Activated CD4-positive, alpha-beta T cell treated with anti-CD3 and anti-CD28 coated beads, Interleukin-2, amount 50 U/mL, for 1 hour (primary cell): Measurements from ENCODE around the gene NHERF1.

ENCODE experiments used
- DNase-seq: peaks from one replicate; pipeline ENCODE4 v3.0.0-alpha.2; 2020

NHERF1 gene

GRCh38 chr17:74748529-74749278 lies at the start of gene NHERF1:
Gene NHERF1, plus strand, starts transcription at chr17:74748628. Its CDS starts 219 bp downstream, at chr17:74748847.
- DNase-seq: peak; percentile 89

DNA sequence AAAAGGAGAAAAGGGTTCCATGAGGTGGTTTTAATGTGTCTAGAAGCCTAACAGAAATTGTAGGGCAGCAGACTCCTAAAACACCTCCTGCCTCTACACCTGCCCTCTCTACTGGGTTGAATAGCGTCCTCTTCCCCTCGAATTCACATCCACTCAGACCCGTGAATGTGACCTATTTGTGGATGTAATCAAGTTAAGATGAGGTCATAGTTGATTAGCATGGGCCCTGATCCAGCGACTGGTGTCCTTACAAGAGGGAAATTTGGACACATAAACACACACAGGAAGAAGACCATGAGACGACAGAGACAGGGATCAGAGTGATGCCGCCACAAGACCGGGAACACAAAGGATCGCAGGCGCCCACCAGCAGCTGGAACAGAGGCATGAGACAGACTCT lies 49.2 kb upstream of the NHERF1 start:
- no peak for DNase-seq

DNA sequence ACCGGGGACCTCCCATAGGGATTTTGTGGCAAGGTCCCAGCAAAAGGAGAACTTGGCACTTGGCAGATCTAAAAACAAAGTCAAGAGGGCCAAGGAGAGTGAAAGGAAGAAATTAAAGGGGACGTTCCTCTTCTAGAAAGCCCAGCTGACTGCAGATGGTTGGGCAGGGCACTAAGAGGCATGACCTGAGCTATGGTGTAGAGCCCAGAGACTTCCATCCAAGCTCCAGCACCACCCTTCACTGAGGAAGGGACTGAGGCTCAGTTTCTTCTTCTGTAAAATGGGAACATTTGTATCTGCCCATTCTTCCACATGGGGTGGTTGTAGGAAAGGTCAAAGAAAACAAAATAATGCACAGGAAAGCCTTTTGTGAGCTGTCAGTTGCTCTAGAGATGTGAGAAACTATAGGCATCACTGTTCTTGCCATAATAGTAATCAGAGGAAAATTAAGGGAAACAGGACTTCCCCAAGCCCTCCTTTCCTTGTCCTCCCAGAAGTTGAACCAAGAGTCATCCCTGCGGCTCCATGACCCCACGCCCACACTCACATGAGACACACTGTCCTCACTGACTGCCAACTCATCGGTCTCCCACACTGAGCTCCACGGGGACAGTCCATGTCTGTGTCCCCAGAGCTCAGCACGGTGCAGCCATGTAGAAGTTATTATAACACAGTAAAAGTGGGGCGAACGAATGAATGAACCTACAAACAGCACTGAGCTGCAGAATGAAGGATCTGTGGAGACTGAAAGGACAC lies 46.1 kb upstream of the NHERF1 start:
- no peak for DNase-seq

GRCh38 chr17:74703311-74703710 lies 45.1 kb upstream of the NHERF1 start:
- DNase-seq: no peak

DNA sequence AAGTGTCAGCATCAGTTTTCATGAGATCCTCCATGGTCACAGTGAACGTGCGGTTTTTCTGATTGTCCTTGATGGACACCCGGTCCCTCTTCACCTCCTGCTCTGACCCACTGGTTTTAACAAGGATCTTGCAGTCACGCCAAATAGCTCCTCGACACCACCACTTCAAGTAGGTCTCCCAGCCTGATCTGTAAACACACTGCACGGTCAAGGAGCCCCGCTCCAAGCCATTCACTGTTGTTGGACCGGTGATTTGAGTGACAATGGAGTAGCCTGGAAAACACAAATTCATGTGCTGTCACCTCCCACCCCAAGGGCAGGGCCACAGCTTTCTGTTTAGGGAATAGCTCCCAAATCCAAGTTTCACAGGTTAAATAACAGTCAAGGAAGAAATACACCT lies 43.9 kb upstream of the NHERF1 start:
- DNase-seq: no peak

DNA sequence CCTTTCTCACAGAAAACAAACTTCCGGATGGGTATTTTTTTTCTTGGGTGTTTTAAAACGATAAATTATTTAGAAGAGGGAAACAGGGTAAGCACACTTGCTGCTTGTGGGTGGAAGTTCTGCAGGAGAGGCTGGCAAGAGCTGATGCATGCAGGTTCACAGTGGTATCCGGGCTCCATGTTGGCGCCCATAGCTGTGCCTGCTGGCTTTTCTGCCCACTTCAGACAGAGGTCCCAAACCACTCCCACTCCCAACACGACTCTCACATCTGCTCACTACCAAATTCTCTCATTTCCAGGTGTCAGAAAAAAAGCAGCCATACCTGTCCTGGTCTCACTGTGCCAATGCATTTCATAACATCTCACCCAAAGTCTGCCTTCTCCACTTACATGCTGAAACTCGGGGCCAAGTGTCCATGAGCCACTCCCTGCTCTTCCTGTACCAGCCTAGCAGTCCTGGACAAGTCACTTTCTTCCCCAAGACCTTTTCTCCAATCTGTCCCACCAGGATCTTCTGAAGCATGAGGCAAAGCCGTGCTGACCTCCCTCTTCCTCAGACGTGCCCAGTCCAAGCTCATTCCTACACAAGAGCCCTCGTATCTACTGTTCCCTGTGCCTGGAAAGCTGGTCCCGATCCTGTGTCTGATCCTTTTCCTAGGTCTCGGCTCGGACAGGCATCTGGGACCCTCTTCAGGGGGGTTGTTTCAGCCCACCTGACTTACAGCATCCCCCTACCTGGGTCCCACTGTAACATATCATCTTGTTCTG lies 37.2 kb upstream of the NHERF1 start:
- no peak for DNase-seq

DNA sequence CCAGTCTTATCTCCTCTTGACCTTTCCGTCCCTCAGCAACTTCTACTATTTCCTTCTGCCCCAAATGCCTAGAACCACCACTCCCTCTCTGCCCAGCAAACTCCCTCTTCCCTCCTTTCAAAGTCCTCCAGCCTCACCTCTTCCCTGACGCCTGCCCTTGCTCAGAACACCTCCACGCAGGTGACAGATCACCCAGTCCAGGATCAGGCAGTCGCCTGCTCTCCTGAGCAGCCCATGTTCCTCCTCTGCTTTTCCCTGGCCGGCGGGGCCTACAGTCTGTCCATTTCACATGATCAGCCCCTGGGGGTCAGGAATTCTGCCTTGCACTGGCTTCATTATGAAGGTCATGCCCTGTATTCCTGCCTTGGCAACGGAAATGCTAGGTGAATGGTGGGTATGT lies 36.1 kb upstream of the NHERF1 start:
- DNase-seq: no peak

DNA sequence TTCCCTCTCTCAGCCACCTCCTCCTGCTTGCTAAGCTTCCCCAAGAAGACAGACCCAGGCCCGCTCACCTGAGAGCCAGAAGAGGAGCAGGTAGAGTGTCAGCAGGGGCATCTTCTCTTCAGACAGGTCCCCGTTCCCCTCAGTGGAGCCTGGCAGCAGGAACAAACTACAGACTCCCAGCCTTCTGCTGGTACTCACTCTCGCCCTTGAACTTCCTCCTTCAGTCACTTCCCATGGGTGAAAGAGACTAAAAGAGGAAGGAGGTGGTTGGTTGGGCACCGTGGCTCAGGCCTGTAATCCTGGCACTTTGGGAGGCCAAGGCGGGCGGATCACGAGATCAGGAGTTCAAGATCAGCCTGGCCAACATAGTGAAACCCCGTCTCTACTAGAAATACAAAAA lies 35.7 kb upstream of the NHERF1 start, which contains the start of gene CD300LF:
TSS of gene CD300LF (minus strand) at position 168 of the 400 bp plus-strand sequence. CDS start at position 111, 57 bp downstream.
- no peak for DNase-seq

DNA sequence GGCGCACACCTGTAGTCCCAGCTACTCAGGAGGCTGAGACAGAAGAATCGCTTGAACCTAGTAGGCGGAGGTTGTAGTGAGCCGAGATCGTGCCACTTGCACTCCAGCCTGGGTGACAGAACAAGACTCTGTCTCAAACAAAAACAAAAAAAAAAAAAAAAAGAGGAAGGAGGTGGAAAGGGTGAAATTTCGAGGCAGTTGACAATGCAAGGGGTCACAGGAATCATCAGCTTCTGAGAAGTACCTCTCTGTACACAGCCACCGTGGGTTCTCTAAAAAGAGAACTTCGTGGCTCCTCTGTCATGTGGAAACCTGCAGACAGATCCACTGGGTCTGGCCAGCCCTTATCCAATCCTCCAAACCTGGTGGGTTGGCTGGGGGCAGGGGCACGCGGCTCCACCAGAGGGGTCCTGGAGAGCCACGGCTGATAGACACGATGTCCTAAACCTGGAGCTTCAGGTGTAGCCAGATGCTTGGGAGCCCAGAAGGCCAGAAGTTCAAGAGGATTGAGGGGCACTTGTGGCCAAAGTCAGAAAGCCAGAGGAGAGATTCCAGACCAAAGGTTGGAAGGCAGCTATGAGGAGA lies 35.2 kb upstream of the NHERF1 start:
- no peak for DNase-seq

DNA sequence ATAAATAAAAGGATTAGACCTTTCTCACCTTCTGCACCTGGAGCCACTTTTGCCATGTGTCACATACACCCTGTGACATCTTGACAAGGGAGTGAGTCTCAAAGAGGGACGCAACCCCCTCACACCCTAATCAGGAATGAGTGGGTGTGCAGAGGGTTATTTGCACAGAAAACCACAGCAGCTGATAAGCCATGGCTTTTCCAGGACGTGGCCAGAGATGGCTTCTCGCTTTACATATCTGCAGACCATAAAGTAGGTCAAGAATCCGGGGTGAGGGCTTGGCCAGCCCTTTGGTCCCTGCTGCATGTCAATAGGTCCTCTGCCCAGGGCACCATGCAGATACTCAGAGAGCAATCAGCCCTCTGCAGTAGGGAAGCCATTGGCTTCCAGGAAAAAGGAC lies 33.3 kb upstream of the NHERF1 start:
- DNase-seq: no peak

DNA sequence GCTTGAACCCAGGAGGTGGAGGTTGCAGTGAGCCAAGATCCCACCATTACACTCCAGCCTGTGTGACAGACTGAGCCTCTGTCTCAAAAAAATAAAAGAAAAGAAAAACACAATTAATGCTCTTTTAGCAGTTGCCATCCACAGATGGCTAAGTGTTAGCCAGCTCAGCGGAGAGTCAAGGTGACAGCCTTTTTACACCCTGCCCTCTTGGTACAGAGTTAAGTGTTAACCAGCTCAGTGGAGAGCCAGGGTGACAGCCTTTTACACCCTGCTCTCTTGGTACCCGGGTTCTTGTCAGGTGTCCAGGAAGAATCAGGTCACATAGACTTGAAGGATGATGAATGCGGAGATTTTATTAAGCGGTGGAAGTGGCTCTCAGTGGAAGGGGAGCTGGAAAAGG lies 27.9 kb upstream of the NHERF1 start:
- no peak for DNase-seq

DNA sequence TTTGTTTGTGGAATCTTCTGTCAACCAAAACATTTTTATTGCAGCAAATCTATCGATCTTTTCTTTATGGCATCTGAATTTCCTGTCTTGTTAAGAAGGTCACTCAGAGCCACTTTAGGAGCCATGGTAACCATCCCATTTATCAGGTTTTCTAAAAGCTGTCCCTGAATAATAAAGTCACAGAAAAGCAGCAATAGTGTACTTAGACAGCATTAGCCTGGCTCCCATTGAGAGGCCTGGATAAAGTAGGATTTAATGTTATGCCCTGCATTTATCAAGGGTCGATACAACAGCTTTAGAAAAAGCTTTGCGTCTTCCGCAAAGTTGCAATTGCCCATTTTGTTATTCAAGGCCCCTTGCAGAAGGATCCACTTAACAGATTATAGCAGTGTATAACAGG lies 25.6 kb upstream of the NHERF1 start:
- no peak for DNase-seq

- DNase-seq: no peak
Measured at GRCh38 chr17:74723891-74724290, 24.5 kb upstream of the NHERF1 start.

- DNase-seq: no peak
Measured at GRCh38 chr17:74725111-74725510, 23.3 kb upstream of the NHERF1 start.

DNA sequence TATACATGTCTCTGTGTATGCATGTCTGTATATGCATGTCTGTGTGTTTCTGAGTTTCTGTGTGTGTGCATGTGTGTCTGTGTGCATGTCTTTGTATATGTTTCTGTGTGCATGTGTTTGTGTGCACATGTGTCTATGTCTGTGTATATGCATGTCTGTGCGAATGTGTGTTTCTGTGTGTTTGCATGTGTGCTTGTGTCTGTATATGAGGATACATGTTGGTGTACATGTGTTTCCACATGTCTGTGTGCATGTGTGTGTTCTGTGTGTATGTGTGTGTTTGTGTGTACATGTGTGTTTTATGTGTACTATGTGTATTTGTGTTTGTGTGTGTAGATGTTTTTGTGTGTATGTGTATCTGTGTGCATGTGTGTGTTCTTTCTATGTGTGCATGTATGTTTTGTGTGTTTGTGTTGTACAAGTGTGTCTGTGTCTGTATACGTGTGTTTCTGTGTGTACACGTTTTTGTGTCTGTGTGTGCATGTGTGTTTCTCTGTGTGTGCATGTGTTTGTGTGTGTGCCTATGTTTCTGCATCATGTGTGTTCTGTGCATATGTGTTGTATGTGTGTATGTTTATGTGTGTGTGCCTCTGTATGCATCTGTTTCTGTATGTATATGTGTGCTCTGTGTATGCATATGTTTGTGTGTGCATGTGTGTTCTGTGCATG lies 20.3 kb upstream of the NHERF1 start:
- no peak for DNase-seq

GRCh38 chr17:74728702-74729075 lies 19.7 kb upstream of the NHERF1 start:
- no peak for DNase-seq

GRCh38 chr17:74729368-74729767 lies 19.1 kb upstream of the NHERF1 start:
- DNase-seq: no peak

DNA sequence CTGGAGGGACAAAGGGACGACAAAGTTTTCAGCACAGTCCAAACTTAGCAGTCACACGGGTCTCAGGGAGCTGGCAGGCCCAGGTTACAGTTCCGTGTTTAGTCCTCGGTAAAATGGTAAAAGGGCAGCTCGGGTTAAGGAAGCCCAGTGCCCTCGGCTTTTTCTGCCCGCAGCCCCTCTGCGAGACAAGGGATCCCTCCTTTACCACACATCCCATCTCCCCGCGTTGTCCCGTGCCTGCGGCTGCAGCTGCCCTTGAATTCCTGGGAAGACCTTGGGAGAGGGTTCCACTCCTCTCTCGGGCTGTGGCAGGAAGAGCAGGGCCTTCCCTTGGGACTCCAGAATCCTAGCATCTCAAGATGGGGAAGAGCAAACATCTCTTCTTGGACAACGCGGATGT lies 18.6 kb upstream of the NHERF1 start:
- DNase-seq: no peak

- DNase-seq: peak; percentile 44
Measured at GRCh38 chr17:74730491-74731346, 17.7 kb upstream of the NHERF1 start.

- DNase-seq: no peak
Measured at GRCh38 chr17:74731347-74731605, 17.2 kb upstream of the NHERF1 start.

GRCh38 chr17:74732042-74732867 lies 16.2 kb upstream of the NHERF1 start:
- no peak for DNase-seq
